AG09319 (cell line): ENCODE results near the gene FAM200A.
"Not testable (repeated sequence)": the region's sequence is repeated elsewhere in the genome, so short reads cannot be mapped to it uniquely, and the experiment has no call there.

Experiments used
- DNase-seq: peaks from one replicate; pipeline ENCODE4 v3.0.0-alpha.2; 2010; ENCODE audit warnings: low read depth; ENCODE audit errors: extremely low read depth
- TF ChIP-seq, protein P1 (sequence below): IDR thresholded peaks from 2 replicates; pipeline ENCODE4 v1.5.1; 2011; ENCODE audit warnings: low read depth, mild to moderate bottlenecking, inconsistent platforms, low read length, moderate library complexity

The FAM200A gene

GRCh38 chr7:99557196-99557607, 5.3 kb upstream of the FAM200A start:
- TF ChIP-seq, protein P1, sequence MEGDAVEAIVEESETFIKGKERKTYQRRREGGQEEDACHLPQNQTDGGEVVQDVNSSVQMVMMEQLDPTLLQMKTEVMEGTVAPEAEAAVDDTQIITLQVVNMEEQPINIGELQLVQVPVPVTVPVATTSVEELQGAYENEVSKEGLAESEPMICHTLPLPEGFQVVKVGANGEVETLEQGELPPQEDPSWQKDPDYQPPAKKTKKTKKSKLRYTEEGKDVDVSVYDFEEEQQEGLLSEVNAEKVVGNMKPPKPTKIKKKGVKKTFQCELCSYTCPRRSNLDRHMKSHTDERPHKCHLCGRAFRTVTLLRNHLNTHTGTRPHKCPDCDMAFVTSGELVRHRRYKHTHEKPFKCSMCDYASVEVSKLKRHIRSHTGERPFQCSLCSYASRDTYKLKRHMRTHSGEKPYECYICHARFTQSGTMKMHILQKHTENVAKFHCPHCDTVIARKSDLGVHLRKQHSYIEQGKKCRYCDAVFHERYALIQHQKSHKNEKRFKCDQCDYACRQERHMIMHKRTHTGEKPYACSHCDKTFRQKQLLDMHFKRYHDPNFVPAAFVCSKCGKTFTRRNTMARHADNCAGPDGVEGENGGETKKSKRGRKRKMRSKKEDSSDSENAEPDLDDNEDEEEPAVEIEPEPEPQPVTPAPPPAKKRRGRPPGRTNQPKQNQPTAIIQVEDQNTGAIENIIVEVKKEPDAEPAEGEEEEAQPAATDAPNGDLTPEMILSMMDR: no peak
- no peak for DNase-seq

DNA sequence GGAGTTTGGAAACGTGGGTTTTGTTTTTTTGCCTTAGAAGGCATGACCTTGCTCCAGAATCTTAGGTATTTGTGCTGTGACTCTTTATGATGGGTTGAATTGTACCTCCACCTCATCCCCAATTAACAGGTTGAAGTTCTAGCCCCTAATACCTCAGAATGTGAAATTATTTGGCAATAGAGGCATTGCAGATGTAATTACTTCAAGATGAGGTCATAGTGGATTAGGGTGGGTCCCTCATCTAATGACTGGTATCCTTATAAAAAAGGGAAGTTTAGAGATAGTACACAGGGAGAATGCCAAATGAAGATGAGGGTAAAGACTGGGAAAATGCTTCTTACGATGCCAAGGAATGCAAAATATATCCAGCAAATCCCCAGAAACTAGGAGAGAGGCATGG, 3.0 kb upstream of the FAM200A start:
- TF ChIP-seq, protein P1: no peak
- no peak for DNase-seq

- TF ChIP-seq, protein P1: no peak
- no peak for DNase-seq
Observed at GRCh38 chr7:99553039-99553438, 1.1 kb upstream of the FAM200A start.

GRCh38 chr7:99551334-99551733, 580 bp downstream of the FAM200A start:
- no peak for DNase-seq
- TF ChIP-seq, protein P1: no peak

DNA sequence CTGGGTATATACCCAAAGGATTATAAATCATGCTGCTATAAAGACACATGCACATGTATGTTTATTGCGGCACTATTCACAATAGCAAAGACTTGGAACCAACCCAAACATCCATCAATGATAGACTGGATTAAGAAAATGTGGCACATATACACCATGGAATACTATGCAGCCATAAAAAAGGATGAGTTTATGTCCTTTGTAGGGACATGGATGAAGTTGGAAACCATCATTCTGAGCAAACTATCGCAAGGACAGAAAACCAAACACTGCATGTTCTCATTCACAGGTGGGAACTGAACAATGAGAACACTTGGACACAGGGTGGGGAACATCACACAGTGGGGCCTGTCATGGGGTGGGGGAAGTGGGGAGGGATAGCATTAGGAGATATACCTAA, 2.4 kb downstream of the FAM200A start:
- not testable (repeated sequence) for DNase-seq

- not testable (repeated sequence) for DNase-seq
Observed at GRCh38 chr7:99545308-99545707, 6.6 kb downstream of the FAM200A start.

DNA sequence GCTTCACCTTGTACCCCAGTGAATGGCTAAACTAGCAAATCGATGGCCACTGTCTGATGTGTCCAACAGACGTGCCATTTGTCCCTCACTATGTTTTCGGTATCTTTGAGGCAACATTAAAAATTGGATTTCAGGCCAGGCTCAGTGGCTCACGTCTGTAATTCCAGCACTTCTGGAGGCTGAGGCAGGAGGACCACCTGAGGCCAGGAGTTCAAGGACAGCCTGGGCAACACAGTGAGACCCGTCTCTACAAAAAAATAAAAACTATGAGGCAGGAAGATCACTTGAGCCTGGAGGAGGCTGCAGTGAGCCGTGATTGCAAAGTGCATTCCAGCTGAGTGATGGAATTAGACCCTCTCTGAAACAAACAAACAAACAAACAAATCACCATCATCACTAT, 8.0 kb downstream of the FAM200A start:
- TF ChIP-seq, protein P1: no peak
- DNase-seq: no peak

DNA sequence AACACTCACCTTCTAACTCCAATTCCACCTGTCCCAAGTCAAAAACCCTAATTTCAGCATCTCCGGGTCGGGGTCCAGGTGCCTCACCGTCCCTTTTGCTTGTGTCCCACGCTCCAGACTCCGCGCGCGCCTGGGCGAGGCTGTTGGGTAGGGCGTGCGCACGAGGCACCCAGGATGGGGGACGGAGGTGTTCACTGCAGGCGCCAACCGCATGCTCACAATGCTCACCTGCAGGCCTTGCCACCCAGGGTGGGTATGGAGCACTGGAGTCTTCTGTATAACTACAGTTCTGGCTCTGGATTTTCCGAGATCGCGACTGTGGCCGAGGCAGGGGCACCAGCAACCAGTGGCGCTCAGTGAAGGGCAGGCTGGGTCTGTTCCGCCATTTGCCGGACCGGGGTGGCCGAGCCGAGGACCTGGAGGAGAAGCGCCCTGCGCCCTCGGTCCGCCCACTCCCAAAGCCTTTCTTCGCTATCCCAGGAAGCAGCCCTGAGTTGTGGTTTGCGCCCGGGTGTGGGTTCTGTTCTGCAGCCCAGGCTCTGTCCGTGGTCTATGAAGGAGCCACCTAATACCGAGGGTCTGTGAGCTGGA, 8.7 kb downstream of the FAM200A start:
- no peak for DNase-seq
- TF ChIP-seq, protein P1: no peak
